SK-MEL-5 (cell line): ENCODE measurements around the gene IREB2. TPM values are rescaled to one million over a fixed set of nuclear protein-coding genes. Genes with fewer than 3 reads are reported as not detected.

ENCODE experiments used
- DNase-seq: peaks from one replicate; pipeline ENCODE4 v3.0.0-alpha.2; 2016; ENCODE audit warnings: low read depth, low spot score
- in situ Hi-C: cut with HindIII; loops from 2 replicates; pipeline ENCODE4 v1.10.0; 2016; ENCODE audit warnings: low sequenced_read_pairs, high pct_unique_total_duplicates, low pct_unique_long_range_greater_than_20kb
- total RNA-seq: library from RNA; depleted of rRNA; stranded (reverse); fragments of >200 nt; shearing (Covaris generic); gene quantifications from 2 replicates; pipeline ENCODE4 v1.2.3, GENCODE V29; 2014

IREB2 gene
- total RNA-seq, 1 experiment from 2014 or later: 21.8 TPM

DNA sequence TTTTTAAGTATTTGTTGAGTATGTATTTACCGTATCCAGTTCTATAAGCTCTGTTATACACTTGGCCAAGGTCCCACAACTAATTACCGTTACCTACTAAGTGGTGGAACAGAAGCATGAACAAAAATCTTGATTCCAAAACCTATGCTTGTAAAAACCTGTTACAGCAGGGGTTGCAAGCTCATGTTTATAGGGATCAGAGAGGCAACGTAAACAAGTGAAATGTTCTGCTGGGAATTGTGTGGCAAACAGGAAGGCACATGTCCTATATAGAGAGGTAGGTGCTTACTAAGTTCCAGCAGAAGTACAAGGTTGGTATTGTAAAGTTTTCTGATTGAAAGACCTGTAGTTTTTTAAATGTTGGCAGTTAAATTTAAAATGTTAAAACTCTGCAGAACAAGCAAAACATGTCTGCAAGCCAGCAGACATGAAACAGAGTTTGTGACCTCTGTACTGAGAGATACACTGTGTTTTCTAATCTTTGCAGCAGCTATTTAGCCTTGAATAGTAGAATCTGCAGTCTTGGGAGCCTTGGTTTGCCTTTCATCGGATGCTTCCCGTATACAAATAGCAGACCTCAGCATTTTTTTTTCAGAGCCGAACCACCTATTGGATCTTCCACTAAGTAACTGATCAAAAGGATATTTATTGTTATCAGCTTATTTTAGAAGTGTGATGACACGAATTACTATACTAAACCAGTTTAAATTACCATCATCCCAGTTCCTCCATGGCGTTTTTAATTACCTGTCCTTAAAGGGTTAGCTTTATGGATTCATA is 11.4 kb downstream of the IREB2 start:
- no peak for DNase-seq
- in situ Hi-C loops: no loop called here

DNA sequence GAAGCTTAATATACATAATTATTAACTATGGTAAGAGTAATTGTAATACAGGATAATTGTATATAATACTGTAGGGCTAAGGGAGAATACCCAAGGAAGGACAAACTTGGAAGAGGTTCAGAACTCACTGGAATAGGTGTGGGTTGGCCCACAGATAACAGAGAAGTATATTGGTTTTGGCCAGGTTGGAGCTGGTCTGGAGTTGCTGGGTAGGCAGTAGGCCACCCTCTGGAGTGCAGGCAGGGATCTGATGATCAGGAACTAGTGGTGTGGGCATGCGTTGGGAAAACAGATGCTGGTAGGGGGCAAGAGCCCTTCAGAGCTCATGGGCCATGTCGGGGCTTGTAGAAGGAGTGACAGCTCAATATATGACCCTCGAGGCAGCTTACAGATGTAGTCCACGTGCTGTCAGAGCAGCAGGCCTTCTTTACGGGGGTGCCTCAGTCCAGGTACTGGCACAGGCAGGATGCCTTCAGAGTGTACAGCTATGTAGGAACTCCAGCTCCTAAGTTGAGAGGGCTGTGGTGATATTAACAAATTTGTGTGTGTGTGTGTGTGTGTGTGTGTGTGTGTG is 12.4 kb downstream of the IREB2 start:
- no peak for DNase-seq
- in situ Hi-C loops: no loop called here

DNA sequence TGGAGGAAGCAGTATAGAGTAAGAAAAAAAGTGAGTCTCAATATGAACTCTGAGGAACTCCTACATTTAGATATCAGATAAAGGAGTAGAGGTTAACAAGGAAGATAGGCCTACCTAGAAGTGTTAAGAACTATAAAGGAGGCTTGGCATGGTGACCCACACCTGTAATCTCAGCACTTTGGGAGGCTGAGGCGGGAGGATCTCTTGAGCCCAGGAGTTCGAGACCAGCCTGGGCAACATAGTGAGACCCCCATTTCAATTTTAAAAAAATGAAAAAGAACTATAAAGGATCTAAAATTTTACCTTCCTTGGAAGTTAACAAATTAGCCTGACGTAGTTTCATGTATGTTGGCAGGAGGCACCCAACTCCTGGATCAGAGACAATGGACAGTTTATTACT is 14.5 kb downstream of the IREB2 start:
- in situ Hi-C loops: no loop called here

DNA sequence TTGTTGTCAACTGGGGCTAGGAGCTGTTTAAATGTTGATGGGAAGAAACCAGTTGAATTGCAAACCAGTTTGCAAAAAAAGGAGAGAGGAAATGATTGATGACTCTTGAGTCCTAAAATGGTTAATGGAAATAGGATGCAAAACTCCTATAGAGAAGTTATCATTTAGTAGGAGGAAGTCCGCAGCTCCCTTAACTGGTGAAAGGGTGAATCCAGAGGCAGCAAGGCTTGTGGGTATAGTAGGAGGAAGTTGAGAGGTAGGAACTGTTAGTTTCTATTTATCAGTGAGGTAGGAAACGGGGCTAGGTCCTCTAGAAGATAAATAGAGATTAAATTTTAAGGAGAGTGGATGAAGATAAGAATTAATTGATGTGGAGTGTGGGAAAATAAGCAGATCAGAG is 15.4 kb downstream of the IREB2 start:
- in situ Hi-C loops: no loop called here
- no peak for DNase-seq

More for the DNA sequence above, 14.5 kb downstream of the IREB2 start:
- no peak for DNase-seq

DNA sequence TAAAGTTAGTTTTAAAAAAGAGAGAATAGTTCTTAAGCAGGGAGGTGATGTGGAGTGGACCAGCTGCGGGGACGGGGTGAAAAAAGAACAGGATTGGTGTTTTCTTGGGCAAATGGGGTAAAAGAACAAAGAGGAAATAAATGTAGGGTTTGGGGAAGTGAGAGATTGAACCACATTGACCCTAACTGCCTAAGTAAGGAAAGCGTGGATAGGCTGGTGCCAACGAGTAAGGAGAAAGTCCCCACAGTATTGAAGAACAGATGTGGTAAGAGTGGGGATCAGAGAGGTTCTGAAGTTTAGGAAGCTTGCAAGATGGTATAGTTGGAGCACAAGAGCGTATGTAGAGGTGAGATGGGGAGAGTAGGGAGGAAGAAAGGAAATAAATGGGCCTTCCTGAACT is 17.0 kb downstream of the IREB2 start:
- no peak for DNase-seq
- in situ Hi-C loops: no loop called here

DNA sequence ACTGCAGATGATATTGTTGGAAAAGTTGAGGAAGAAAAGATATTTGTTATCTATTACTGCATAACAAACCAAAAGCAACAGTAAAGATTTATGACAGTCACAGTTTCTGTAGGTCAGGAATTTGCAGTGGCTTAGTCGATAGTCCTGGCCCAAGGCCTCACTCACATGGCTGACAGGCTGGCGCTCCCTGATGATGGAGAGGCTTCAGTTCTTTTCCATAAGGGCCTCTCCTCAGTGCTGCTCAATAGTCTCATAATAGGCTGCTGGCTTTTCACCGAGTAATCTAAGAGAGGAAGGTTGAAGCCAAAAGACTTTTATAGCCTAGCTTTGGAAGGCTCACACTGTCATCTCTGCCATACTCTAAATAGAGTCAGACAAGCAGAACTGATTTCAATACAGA is 17.7 kb downstream of the IREB2 start:
- no peak for DNase-seq
- in situ Hi-C loops: no loop called here

DNA sequence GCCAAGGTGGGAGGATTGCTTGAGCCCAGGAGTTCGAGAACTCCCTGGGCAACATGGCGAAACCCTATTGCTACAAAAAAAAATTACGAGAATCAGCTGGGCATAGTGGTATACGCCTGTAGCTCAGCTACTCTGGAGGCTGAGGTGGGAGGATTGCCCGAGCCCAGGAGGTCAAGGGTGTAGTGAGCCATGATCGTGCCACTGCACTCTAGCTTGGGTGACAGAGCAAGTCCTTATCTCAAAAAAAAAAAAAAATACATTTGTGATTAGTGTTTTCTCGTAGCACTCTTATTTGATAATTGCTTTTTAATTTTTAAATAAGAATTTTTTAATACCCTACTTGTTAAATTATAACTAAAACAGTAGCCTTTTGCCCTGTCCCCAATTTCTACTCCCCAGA is 18.4 kb downstream of the IREB2 start:
- in situ Hi-C loops: no loop called here
- no peak for DNase-seq

DNA sequence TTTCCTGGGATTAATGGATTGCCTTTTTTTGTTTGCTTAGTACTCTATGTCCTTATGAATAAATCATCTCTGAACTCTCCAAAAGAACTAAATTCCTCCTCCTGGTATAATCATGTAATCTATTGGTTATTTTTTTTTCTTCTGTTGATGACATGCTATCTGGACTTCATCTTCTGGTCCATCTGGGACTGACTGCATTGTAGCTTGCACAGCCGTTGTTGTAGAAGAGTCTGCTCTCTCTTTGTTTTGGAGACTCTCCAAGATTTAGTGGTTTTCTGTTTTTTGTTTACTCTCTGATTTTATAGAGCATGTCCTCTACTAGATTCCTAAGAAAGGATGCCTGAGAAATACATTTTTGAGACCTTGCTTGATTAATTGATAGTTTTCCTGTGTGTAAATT is 19.1 kb downstream of the IREB2 start:
- no peak for DNase-seq
- in situ Hi-C loops: no loop called here

DNA sequence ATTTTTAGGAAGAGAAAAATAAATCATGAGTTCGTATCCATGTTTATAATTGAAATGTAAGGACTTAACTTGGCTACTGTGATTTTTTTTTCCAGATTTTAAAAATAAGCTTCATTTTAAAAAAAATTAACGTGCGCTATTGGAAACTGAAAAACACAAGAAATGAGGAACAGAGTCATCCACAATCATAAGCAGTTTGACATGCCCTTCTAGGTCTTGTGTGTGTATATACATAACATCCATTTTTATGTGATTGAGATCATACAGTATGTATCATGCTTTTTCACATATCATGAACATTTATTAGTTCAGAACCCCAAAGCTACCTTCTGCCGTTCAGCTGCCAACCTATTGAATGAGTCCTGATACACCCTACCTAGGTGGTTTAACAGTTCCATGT is 22.7 kb downstream of the IREB2 start:
- in situ Hi-C loops: no loop called here

DNA sequence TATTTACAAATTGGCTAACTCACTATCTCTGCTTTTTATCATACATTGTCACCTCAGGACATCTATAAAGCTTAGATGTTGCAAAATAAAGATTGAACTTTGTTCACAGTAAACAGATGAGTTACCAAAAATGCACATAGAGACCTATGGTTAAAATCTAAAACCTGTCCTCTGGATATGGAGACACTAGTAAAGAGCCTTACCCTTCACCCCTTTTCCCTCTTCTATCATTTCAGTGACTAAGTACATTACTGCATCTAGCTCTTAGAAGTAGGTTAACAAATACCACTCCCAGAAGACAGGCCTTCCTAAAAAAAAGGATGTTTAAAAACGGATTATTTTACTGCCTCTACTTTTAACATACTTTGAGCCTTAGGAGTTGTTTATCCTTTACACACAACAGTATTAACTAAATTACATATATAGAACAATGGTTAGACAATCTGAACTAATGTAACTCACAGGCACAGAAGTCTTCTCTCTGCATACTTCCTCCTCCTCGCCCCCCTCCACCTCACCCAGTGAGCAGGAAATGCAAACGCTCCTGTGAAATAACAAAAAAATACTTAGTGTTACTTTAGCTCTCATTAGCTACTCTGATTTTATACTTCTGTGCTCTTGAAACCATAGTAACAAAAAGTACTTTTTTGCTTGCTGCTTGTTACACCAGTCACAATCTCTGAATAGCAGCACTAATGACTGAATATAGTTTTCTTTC is 23.3 kb downstream of the IREB2 start:
- in situ Hi-C loops: no loop called here
- DNase-seq: no peak

More for the DNA sequence above, 22.7 kb downstream of the IREB2 start:
- no peak for DNase-seq

DNA sequence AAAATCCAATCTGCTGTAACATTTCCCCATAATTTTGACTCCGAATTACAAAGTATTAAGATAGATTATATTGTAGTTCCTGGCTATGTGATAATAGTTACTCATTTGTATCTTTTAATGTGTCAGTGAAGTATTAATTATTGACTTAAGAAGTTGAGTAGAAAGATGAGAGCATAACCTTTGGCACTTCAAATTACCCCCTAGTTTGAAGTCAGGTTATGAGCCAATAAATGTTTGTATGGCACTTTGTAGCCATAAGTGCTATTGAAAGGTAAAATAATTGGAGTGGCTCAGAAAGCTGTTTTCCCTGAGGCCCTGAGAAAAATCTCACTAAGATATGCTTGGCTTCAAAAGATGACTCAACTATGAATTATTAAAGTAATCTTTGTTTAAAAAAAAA is 31.0 kb downstream of the IREB2 start:
- DNase-seq: no peak
- in situ Hi-C loops: no loop called here

DNA sequence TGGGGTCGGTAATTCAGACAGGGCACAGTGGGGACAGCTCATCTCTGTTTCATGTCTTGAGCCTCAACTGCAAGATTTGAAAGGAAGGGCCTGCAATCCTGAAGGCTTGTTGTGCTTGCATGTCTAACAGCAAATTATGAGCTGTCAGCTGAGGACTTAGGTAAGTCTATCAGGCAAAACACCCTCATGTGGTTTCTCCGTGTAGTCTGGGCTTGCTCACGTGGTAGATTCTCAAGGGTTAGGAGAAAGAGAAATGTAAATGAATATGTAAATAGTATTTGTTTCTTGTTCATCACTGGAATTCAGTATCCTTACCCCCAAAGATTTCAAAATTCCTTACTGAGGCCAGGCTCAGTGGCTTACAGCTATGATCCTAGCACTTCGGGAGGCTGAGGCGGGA is 39.3 kb downstream of the IREB2 start:
- no peak for DNase-seq
- in situ Hi-C loops: no loop called here

DNA sequence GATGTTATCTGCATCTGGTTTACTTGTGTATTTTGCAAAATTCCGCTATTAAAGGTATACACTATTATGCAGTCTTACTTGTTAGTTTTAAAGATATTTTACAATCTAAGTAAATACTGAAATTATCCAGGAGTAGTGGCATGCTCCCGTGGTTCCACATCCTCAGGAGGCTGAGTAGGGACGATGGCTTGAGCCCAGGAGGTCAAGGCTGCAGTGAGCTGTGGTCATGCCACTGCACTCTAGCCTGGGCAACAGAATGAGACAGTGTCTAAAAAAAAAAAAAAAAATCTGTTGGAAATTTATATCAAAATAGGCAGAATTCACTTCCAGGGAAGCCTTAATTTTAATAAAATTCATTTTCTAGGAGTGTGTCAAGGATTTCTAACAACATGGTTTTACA is 41.6 kb downstream of the IREB2 start:
- in situ Hi-C loops: no loop called here
- DNase-seq: no peak

DNA sequence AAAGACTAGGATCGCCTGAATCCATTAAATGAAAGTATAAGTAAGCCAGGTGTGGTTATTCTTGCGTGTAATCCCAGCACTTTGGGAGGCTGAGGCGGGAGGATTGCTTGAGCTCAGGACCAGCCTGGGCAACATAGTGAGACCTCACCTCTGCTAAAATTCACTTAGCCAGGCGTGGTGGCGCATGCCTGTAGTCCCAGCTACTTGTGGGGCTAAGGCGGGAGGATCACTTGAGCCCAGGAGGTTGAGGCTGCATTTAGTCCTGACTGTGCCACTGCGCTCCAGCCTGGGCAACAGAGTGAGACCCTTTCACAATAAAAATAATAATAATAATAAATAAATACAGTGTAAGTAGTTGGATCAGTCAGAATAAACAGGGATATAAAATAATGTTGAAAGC is 43.9 kb downstream of the IREB2 start:
- DNase-seq: no peak
- in situ Hi-C loops: no loop called here

DNA sequence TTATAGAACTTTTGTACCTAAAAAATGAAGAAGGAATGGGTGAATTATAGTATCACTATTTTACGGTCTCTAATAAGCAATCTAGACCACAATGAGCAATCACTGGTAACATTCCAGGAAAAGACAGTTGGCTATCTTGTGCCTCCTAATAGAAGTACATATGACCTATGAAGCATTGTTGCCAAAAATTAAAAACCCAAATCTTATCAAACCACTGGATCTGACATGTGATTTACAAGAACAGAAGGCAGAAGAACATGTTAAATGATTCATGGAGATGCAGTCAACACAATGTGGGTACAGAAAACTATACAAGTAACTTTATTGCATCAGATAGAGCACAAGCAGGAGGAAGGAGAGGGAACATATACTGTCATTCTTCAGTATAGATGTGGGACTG is 54.9 kb downstream of the IREB2 start:
- in situ Hi-C loops: no loop called here
- DNase-seq: peak; percentile 28

DNA sequence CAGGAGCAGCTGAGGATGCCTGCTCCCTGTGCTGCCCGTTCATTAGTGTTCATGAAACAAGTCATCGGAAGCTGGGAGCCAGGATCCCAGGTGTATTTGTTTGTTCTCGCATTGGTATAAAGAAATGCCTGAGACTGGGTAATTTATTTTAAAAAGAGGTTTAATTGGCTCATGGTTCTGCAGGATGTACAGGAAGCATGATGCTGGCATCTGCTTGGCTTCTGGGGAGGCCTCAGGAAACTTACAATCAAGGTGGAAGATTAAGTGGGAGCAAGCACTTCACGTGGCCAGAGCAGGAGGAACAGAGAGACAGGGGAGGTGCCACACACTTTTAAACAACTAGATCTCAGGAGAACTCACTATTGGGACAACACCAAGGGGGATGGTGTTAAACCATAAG is 63.8 kb downstream of the IREB2 start:
- in situ Hi-C loops: no loop called here

DNA sequence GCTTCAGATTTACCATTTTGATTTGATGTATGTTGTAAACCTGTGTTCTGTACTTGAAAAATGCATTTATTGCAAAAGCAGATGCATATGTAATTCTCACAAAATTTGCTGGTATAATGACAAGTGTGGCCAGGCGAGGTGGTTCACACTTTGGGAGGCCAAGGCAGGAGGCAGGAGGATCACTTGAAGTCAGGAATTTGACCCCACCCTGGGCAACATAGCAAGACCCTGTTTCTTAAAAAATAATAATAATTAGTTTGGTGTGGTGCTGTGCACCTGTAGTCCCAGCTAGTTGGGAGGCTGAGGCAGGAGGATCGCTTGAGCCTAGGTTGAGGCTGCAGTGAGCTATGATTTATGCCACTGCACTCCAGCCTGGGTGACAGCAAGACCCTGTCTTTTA is 64.6 kb downstream of the IREB2 start:
- DNase-seq: no peak
- in situ Hi-C loops: no loop called here

More for the DNA sequence above, 63.8 kb downstream of the IREB2 start:
- no peak for DNase-seq

DNA sequence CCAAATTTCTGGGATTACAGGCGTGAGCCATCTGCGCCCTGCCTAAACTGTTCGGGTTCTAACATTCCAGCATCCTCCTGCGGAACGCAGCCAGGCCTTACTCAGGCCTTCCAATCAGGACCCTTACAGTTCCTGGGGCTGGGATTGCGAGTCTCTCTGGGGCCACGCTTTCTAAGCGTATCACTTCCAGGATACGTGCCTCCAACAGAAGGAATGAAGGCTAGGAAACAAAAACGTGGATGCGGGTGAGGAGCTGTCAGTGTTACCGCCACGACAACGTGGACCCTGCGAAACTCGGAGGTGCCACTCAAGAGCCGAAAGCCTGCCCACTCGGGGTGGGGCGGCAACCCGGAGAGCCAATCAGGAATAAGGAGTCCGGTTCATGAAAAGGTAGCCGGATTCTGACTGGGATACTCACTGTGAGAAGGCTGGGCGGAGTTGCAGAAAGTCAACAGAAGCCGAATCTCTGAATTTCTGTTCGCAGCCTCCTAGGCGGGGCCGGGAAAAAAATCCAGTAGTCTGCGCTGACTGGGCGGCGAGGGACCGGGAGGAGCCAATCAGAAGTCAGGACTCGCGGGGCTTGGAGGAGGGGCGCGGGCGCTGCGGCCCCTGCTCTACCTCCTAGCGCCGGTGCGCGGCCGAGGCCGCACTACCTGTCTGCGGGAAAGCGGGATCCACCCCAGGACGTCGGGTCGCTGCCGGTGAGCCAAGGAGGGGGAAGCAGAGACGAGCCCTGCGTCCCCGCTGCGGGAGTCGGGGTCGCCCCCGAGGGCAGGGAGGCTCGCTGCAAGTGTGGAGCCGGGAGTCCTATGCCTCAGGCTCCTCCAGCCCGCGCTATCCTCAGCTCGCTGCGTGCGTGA is 69.2 kb downstream of the IREB2 start, which contains the start of gene HYKK:
HYKK (plus strand) TSS at position 607 of the 860 bp plus-strand sequence. CDS start 5,512 bp downstream, outside the sequence.
- peak; percentile 98 for DNase-seq
- in situ Hi-C loops: no loop called here
